ENCODE data around the gene EDN1. TPM values are rescaled to one million over a fixed set of nuclear protein-coding genes. Genes with fewer than 3 reads are reported as not detected.

EDN1 gene
- total and polyA plus RNA-seq, 2 of the 4 experiments (the other 2 are of a cell fraction), result 5.6 to 9.0 TPM

DNA sequence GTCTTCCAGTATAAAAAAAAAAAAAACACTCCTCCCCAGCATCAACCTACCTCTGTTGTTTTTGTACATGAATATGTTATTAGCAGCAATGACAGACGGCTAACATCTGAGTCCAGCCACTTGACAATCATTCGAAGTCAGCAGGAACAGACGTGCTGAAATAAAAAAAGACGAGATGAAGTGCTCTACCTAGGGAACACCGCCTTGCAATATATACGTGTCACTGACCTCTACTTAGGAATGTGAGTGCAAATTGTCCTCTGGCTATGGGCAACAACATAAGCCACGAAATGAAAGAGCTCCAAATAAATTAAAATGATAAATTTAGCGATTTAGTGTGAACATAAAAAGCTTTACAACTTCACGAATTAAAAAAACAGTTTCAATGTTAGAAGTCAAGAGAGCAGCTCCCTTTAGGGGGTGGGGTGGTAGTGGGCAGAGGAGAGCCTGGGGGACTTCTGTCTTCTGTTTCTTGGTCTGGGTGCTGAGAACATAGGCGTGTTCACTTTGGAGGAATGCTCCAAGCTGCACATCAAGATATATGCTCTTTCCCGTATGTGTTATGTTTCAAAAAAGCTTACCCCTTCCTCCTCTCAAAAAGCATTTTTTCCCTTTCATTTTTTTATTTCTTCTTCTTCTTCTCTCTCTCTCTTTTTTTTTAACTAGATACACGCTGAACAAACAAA, 23.3 kb downstream of the EDN1 start:
- H3K4me1 ChIP-seq (ENCODE audit: control insufficient read depth, insufficient read depth, low read length), result no peaks in the 10 kb centered on the region; the same call in 1 of the 2 replicates
- no peaks in the 10 kb centered on the region for H4K20me1 ChIP-seq (ENCODE audit: insufficient read depth, low read length)
- H3K14ac ChIP-seq (replicated peaks; ENCODE audit: low read depth, low read length), result no peak overlapping the region
- H3K4me2 ChIP-seq (ENCODE audit: low read depth, low read length), result no peak overlapping the region
- peaks cover 4% of the 10 kb centered on the region; the same call in 1 of the 2 replicates for H3K9me1 ChIP-seq (ENCODE audit: insufficient read depth, low read length)
- no peak overlapping the region for H2AK5ac ChIP-seq (ENCODE audit: low read depth, low read length)
- H3K23ac ChIP-seq (ENCODE audit: low read depth, low read length), result no peak overlapping the region
- H3K9me3 ChIP-seq (ENCODE audit: control insufficient read depth, insufficient read depth, low read length), result 0 out of 2 replicates have a peak, but pooled peaks cover under 1% of the 10 kb centered on the region
- intact Hi-C loops (cut with micrococcal nuclease) (no loop called here), dilution Hi-C loops (cut with HindIII; ENCODE audit: low sequenced_read_pairs, unreplicated experiment) (no loop called here), in situ Hi-C loops (cut with MboI; ENCODE audit: low sequenced_read_pairs) (no loop called here)
- H2BK15ac ChIP-seq (ENCODE audit: low read depth, low read length), result no peak overlapping the region
- no peak for TF ChIP-seq MAZ (IDR thresholded peaks at IDR 0.05; ENCODE audit: borderline replicate concordance, low read depth, low read length)
- TF ChIP-seq CEBPB (IDR thresholded peaks at IDR 0.05; ENCODE audit: low read depth, low read length), result no peak
- no peak for TF ChIP-seq RCOR1 (IDR thresholded peaks at IDR 0.05; ENCODE audit: insufficient replicate concordance, low read length)
- TF ChIP-seq SMC3 (IDR thresholded peaks at IDR 0.05; ENCODE audit: low read depth, low read length), result no peak
- TF ChIP-seq RAD21 (IDR thresholded peaks at IDR 0.05; ENCODE audit: low read length), result no peak
- TF ChIP-seq RFX5 (IDR thresholded peaks at IDR 0.05; ENCODE audit: low read depth, low read length), result no peak
- no peak overlapping the region for H4K8ac ChIP-seq (ENCODE audit: low read depth in 2 of 2, low read length in 2 of 2)
- no peak overlapping the region for H2AFZ ChIP-seq (replicated peaks; ENCODE audit: low read length, poor library complexity)
- H2AK9ac ChIP-seq (replicated peaks; ENCODE audit: low read depth, low read length, poor library complexity), result no peak overlapping the region
- H2BK120ac ChIP-seq (ENCODE audit: low read depth, low read length), result no peak overlapping the region
- no peak overlapping the region for H3K56ac ChIP-seq (ENCODE audit: extremely low read depth, insufficient read depth, low read length)
- WGBS, 2 experiments (ENCODE audit: extremely low coverage in 2 of 2, insufficient read length in 1 of 2), result 76% methylated on average over 5 of the region's 12 CpGs; no CpG with 5 or more reads in 1 of the 2 experiments
- H3K4me3 ChIP-seq (ENCODE audit: insufficient read depth, low read depth, low read length), result no peak overlapping the region
- H3K79me1 ChIP-seq (ENCODE audit: low read depth in 1 of 2, low read length in 2 of 2), result no peaks in the 10 kb centered on the region
- H3K27ac ChIP-seq (ENCODE audit: insufficient read depth, low read length), result no peak overlapping the region
- no peak overlapping the region for H3K4ac ChIP-seq (ENCODE audit: low read depth, low read length)
- H2BK5ac ChIP-seq (ENCODE audit: low read depth, low read length, poor library complexity, severe bottlenecking), result no peak overlapping the region
- no peak overlapping the region for H3K18ac ChIP-seq (ENCODE audit: low read depth, low read length)
- H3K36me3 ChIP-seq (ENCODE audit: control insufficient read depth, insufficient read depth, low read length), result no peaks in the 10 kb centered on the region
- no peak overlapping the region for H4K91ac ChIP-seq (ENCODE audit: insufficient read depth, low read depth, low read length)
- DNase-seq, result no peak
- ChIA-PET CTCF (interaction anchor here (0.6 to 1.3 kb wide), 3 partner anchors 8 to 11 kb away, joined by 3 to 4 read pairs (median 3); no protein-coding TSS in a partner anchor), POLR2A (ENCODE audit: unreplicated experiment) (no interaction called here)
- no TSS peak for BruUV-seq (replicated peaks)
- H4K5ac ChIP-seq (ENCODE audit: low read depth, low read length), result no peak overlapping the region
- no peak for ATAC-seq (ENCODE audit: low read depth)
- 0 out of 2 replicates have a peak overlapping the region, but pooled peaks have one; percentile 15 for H2BK20ac ChIP-seq (ENCODE audit: low read depth, low read length)
- no peaks in the 10 kb centered on the region for H3K27me3 ChIP-seq (ENCODE audit: control insufficient read depth, insufficient read depth, low read length)
- no peak overlapping the region for H3K9ac ChIP-seq (ENCODE audit: low read depth, low read length)

Data from IMR-90 (cell line).